CD4-positive, alpha-beta T cell treated with Interleukin-4 for 4 hours (primary cell): Measurements from ENCODE around the gene CEP85.

Experiments used
- DNase-seq: peaks from one replicate; pipeline ENCODE4 v3.0.0-alpha.2; 2020

Gene CEP85, protein sequence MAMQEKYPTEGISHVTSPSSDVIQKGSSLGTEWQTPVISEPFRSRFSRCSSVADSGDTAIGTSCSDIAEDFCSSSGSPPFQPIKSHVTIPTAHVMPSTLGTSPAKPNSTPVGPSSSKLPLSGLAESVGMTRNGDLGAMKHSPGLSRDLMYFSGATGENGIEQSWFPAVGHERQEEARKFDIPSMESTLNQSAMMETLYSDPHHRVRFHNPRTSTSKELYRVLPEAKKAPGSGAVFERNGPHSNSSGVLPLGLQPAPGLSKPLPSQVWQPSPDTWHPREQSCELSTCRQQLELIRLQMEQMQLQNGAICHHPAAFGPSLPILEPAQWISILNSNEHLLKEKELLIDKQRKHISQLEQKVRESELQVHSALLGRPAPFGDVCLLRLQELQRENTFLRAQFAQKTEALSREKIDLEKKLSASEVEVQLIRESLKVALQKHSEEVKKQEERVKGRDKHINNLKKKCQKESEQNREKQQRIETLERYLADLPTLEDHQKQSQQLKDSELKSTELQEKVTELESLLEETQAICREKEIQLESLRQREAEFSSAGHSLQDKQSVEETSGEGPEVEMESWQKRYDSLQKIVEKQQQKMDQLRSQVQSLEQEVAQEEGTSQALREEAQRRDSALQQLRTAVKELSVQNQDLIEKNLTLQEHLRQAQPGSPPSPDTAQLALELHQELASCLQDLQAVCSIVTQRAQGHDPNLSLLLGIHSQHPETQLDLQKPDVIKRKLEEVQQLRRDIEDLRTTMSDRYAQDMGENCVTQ

GRCh38 chr1:26233903-26234643 lies at the start of gene CEP85:
Gene CEP85 (plus strand): TSS chr1:26234200. CDS start chr1:26239784, 5,584 bp downstream.
- DNase-seq: peak; percentile 96

DNA sequence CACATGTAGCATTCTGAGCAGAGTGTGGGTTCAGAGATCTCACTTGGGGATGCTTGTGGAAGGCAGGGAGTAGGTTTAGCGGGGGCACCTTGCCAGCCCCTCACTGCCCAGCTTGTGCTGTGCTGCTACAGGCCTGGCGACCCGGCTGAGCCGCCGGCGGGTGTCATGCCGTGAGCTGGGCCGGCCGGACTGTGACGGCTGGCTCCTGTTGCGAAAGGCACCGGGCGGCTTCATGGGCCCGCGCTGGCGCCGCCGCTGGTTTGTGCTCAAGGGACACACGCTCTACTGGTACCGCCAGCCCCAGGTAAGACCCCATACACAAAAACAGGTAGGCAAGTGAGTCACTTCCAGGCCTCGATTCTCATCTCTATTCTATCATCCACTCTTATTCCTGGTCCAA lies 49.1 kb upstream of the CEP85 start:
- no peak for DNase-seq

- no peak for DNase-seq
Observed at GRCh38 chr1:26187882-26188281, 46.1 kb upstream of the CEP85 start.

DNA sequence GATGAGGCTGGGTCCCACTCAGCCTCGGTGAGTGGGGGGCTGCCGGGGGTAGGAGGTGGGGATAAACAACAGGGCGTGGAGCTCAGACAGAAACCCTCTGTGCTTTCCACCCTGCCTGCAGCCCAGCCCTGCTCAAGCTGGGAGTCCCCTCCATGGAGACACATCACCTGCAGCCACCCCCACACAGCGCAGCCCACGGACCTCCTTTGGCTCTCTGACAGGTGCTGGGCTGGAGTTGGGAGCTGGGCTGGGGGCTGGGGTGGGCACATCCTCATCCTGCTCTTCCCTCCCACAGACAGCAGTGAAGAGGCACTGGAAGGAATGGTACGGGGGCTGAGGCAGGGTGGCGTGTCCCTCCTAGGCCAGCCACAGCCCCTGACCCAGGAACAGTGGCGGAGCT lies 45.5 kb upstream of the CEP85 start:
- no peak for DNase-seq

DNA sequence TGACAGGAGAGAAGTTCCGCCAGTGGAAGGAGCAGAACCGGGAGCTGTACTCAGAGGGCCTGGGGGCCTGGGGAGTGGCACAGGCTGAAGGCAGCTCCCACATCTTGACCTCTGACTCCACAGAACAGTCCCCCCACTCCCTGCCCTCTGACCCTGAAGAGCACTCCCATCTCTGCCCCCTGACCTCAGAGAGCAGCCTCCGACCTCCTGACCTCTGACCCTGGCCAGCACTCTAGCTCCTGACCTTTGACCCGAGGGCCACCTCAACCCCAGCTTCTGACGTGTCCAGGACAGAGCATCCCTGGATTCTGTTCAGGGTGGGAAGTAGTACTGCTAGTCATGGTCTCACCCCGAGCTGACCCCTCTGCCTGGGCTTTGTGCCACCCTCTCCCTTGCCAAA lies 44.7 kb upstream of the CEP85 start:
- DNase-seq: no peak

DNA sequence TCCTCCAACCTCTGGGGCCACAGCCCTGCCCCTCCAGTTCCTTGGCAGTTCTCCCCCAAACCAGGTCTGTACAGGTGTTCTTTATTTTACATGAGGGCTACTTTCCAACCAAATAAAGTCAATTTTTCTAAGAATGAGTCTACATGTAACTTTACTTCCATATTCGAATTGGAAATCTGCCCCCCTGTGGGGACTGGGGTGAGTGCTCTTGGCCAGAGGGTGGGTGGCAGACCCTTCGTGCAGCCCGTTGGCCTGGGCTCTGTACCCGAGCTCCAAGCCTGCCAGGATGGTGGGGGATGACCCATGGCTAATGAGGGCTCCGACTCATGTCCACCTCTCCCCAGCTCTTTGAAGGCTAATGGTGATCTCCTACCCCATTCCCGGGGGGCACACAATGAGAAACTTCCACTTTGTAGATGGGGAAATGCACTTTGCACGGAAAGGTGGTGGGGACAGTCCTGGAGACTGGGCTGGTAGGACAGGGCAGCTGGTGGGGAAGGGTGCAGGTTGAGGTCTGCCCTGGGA lies 44.2 kb upstream of the CEP85 start:
- DNase-seq: no peak

GRCh38 chr1:26190373-26190987 lies 43.5 kb upstream of the CEP85 start, which contains the start of gene CATSPER4:
Gene CATSPER4 (plus strand): TSS chr1:26190602. CDS start chr1:26190628, 26 bp downstream.
- DNase-seq: no peak

- no peak for DNase-seq
Observed at GRCh38 chr1:26191739-26192138, 42.3 kb upstream of the CEP85 start.

GRCh38 chr1:26195805-26196204 lies 38.2 kb upstream of the CEP85 start:
- DNase-seq: no peak

GRCh38 chr1:26197301-26197700 lies 36.7 kb upstream of the CEP85 start:
- DNase-seq: no peak

GRCh38 chr1:26197813-26198212 lies 36.2 kb upstream of the CEP85 start:
- no peak for DNase-seq

DNA sequence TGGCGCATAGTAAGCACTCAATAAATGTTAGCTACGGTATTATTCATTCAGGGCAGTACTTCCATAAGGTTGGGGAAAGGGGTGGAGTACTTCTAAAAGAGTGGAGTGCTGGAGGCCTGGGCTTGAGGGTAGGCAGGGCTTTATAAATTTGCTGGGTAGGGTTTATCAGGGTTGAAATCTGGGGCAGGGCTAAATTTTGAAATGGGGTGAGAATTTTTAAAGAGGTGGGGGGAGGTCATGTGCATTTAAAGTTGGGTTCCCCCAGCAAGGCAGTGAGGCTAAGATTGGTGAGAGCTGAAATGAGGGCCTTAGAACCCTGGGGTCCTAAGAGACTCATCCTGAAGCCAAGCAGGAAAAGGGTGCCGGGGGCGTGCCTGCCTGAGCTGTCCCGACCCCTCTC lies 33.6 kb upstream of the CEP85 start:
- DNase-seq: no peak

GRCh38 chr1:26203642-26204318 lies 30.2 kb upstream of the CEP85 start:
- DNase-seq: no peak

DNA sequence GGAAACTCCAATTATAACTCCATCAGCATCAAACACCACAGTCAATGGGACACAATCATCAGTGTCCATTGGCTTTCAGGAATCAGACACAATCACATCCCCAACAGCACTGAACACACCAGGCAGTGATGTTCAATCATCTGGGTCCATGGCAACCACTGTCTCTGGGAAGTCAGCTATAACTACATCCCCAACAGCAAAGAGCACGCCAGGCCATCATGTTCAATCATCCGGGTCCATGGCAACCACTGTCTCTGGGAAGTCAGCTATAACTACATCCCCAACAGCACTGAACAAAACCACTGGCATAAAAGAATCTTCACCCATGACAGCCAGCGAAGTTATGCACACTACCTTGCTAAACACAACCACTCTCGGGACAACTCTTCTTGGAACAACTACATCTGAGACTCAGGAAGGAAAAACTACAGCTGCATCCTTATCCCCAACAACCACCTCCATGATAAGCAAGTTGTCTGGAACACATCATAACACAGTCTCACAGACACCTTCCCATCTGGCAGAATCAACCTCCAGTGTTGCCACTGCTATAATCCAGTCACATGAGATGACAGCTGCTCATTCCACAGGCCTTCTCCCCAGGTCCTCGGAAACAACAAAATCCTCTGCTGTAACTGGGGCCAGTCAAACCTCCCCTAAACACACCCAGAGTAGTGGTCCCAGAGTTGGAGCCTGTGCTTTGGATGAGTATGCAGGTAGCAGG lies 23.7 kb upstream of the CEP85 start:
- no peak for DNase-seq

DNA sequence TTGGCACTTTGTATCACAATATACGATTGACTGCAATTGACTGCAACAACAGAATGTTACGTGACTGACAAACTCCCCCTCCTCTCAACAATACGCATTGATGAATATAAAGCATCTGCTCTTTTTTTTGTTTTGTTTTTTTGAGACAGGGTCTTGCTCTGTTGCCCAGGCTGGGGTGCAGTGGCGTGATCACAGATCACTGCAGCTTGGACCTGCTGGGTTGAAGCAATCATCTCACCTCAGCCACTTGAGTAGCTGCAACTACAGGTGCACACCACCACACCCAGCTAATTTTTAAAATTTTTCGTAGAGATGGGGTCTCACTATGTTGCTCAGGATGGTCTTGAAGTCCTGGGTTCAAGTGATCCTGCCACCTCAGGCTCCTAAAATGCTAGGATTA lies 21.3 kb upstream of the CEP85 start:
- no peak for DNase-seq

GRCh38 chr1:26213335-26213905 lies 20.6 kb upstream of the CEP85 start:
- DNase-seq: no peak

DNA sequence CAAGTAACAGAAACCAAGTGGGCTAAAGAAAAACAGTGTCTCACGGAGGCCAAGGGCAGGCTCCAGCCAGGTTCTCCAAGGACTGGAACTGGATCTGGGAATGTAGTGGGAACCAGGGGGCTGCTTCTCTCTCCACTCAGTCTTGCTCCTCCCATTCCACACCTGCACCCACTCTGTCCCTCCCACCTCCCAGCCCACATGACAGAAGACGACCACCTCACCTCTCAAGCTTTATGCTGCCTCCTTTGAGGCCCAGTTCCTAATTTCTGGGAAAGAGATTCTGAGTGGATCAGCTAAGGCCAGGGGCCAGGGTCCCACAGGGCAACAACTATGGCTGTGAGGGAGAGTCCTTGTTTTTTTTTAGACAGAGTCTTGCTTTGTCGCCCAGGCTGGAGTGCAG lies 18.8 kb upstream of the CEP85 start:
- DNase-seq: no peak

DNA sequence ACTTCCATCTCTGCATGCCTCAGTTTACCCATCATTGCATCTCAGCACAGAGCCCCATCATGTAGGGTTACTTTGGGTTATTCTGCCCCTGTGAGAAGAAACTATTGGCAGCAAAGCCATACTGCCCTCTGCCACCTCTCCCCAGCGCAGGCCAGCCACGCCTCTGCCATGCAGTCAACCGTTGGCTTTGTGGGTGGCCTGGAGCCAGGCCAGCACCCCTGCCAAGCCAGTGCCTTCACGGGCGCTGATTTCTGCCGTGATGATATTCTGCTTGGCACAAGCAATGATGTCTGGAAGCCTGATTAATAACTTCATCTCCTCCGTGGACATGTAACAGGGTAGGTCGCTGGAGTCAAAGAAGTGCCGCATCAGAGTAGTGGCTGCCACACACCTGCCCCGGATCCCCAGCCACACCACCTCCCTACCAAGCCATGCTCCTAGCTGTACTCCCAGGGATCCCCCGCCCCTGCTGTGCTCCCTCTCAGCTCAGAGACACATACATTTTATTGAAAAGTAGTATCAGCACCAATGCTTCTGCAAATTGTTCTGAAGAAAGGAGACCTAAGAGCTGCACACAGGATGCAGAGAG lies 15.0 kb upstream of the CEP85 start:
- DNase-seq: no peak

DNA sequence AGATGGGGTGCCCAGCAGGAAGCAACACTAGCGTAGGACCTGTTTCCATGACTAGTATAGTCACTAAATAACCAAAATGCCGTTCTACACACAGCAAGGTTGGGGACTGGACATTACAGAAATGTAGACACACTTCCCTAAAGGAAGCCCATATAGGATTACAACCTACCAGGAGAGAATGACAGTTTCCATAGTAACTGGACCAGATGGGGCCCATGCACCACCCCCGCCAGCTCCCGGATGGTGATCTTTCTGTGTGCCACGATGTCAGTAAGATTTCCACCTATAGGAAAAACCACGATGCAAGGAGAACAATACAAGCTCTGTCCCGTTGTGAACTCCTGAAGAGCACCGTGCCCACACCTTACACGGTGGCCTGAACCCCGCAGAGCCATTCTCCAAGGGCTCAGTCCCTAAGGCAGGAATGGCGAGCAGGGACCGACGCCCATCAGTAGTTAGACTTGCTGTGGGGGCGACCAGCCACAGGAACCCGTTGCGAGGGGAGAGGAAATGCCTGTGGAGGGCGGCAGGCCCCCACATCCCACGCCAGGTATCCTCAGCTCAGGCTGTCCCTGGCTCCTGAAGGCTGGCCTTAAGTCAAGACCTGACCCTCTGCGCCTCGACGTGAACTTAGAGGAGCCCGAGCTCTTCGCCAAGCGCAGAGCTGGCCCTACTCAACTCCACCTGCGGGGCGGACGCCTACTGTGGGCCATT lies 13.6 kb upstream of the CEP85 start:
- no peak for DNase-seq

GRCh38 chr1:26221094-26221493 lies 12.9 kb upstream of the CEP85 start:
- no peak for DNase-seq
